ENCODE results near the gene RIMBP2.
"Not testable (repeated sequence)": the region's sequence is repeated elsewhere in the genome, so short reads cannot be mapped to it uniquely, and the experiment has no call there.

Gene RIMBP2

DNA sequence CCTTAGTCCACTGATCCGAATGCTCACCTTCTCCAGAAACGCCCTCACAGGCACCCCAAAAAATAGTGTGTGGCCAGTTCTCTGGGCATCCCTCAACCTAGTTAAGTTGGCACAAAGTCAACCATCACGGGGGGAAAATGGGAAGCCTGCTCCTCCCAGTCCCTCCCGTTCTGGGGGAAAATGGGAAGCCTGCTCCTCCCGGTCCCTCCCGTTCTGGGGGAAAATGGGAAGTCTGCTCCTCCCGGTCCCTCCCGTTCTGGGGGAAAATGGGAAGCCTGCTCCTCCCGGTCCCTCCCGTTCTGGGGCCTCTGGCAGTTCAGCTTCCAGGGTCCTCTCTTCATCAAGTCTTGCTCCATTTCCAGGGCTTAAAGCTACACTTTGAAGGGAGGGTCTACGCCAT, 106.1 kb downstream of the RIMBP2 start:
- in situ Hi-C loops (cut with MboI; ENCODE audit: low sequenced_read_pairs): no loop called here

DNA sequence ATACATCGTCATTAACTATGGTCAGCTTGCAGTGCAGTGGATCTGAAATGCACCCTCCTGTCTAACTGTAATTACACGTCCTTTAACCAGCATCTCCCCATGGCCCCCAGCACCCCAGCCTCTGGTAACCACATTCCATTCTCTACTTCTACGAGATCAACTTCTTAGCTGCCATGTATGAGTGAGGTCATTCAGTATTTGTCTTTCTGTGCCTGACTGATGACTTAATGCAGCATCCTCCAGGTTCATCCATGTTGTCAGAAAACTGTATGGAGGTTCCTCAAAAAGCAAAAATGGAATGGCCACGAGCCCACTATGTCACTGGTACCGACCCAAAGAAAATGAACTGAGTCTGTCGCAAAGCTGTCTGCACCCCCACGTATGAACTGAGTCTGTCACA, 107.3 kb downstream of the RIMBP2 start:
- in situ Hi-C loops (cut with MboI; ENCODE audit: low sequenced_read_pairs): no loop called here

DNA sequence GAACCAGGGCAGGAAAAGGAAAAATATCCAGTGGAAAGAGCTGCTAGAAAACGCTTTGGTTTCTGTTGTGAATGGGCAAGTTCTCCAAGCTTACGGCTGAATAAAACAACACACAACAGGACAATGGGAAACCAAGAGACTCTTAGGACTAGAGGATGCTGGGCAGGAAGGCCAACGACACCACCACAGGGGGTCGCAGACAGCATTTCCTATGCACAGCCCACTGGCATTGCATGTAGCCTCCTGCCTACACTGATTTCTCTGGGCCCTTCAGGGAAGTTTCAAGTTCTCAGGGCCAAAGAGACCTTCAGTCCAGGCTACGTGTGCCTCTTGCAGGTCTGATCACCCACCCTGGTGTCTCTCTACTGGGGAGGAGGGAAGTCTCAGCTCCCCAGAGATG, 108.0 kb downstream of the RIMBP2 start:
- in situ Hi-C loops (cut with MboI; ENCODE audit: low sequenced_read_pairs): no loop called here

DNA sequence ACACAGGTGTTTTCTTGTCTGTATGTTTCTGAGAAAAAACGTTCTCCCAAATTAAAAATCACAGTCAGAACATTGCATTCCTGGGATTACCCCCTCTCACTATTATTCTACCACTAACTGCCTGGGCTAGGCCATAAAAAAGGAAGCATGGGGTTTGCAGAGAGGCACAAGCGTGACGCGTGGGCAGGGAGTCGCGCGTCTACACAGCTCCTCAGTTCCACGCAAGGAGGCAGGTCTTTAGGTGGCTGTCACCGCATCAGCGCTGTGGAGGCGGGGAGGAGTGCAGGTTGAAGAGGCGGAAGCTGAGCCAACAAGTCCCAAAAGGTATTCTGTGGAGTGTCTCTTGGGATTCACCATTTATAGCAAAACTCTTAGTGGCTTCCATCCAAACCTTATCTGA, 109.9 kb downstream of the RIMBP2 start:
- in situ Hi-C loops (cut with MboI; ENCODE audit: low sequenced_read_pairs): no loop called here

DNA sequence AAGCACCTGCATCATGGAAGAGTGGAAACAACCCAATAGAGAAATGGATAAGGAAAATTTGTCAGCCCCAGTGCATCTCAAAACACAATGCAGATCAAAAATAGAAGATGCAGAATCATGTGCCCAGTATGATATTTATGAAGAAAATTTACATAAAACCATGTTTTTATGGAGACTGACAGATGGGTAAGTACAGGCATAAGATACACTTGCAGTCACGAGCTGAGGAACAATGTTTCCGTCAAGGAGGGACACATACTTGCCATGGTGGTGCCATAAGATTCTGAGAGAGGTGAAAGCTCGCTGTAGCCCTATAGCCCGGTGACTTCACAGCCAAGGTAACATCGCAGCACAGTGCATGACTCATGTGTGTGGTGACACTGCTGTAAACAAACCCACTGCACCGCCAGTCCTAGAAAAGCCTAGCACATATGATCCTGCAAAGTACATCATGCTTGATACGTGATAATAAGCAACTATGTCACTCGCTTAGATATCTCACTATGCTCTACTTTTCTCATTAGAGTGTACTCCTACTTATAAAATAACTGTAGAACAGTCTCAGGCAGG, 112.6 kb downstream of the RIMBP2 start:
- in situ Hi-C loops (cut with MboI; ENCODE audit: low sequenced_read_pairs): no loop called here

DNA sequence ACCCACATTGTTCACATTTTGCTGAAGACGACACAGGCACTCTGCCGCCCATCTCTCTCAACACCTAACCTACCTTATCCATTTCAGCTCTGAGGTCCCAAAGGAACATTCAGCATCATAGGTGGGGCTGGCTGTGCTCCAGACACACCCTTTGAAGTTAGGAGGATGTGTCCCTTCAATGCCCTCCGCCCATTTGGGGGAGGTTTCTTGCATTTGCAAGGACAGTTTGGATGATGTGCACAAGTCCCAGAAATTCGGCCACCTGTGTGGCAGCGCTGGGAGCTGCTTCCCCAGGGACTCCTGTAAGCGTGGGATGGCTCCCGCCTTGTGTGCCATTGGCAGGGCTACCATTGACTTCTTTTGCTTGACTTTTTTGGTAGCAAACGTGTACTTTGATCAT, 113.8 kb downstream of the RIMBP2 start:
- in situ Hi-C loops (cut with MboI; ENCODE audit: low sequenced_read_pairs): no loop called here

DNA sequence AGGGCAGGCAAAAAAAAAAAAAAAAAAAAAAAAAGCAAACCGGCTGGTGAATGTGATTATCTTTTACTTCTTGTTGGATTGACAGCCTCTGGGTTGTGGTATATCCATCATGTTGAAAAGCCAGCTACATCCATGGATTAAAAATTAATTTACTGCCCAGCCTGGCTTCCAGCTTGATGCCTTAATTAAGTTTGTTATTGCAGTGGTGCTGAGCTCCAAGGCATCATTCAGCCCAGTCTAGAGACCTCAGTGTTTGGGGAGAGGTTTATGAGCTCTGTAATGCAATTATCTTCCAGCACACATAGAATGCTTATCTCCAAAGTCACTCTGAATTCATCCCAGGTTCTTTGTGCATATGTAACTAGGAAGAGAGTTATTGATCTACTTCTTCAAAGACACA, 114.8 kb downstream of the RIMBP2 start:
- in situ Hi-C loops (cut with MboI; ENCODE audit: low sequenced_read_pairs): no loop called here

DNA sequence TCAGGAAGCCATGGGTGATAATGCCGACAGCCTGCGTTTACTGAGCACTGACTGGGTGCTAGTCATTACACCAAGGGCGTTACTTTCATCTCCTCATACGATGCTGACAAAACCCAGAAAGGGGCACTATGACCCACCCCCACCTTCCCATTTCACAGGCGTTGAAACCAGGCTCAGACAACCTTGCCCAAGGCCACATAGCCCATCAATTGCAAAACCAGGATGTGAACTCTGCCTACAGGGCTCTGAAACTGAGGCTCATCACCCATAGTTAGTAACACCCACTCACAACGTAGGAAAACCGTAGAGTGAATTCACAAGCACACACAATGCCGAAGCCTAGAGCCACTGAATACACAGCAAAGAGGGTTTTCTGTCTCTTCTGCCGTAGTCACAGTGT, 119.9 kb downstream of the RIMBP2 start:
- in situ Hi-C loops (cut with MboI; ENCODE audit: low sequenced_read_pairs): no loop called here

DNA sequence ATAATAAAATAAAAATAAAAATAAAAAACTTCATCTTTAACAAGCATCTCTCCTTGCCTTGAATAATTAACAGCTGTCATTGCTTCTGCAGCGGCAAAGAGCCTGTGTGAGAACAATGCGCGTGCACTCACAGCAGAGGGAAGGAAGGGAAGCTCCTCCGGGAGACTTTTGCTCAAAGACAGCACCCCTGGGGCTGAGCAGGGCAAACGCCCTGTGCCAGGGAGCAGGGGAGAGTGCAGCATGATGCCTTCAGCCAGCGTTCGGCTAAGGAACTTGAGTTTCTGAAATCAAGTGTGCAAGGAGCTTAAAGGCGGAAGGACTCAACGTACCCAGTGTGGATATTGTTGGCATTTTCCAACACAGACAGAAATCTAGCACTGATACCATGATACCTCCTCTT, 120.5 kb downstream of the RIMBP2 start:
- in situ Hi-C loops (cut with MboI; ENCODE audit: low sequenced_read_pairs): no loop called here

DNA sequence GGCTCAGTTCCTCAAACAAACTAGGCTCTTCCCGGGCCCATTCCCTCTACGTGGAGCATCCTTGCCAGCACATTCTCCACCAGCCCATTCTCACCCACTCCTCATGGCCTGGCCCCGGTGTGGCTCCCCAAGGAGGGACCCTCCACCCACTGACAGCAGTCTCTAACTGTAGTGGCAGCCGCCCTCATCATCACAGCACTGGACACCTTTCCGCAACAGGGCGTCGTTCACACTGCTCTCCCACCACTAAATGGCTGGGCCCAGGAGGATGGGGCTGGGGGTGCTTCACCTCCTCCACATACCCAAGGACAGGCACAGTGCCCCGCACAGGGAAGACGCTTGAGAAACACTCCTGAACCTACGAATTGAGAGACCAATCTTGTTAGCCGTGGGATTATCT, 123.0 kb downstream of the RIMBP2 start:
- in situ Hi-C loops (cut with MboI; ENCODE audit: low sequenced_read_pairs): no loop called here

DNA sequence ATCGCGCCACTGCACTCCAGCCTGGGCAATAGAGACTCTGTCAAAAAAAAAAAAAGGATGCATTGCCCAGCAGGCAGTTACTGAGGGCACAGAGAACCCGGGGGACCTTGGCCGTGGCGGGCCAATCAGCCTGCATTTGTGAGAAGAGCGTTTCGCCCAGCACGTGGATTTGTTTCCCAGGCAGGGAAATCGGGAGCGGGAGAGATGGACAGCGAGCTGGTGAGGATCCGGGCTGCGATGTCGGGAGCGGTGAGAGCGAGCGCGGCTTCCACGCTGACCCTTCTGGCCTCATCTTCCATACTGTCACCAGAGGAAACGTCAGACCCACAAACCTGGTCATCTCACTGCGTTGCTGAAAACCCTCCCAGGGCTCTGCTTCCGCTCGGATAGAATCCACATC, 123.5 kb downstream of the RIMBP2 start:
- in situ Hi-C loops (cut with MboI; ENCODE audit: low sequenced_read_pairs): no loop called here

DNA sequence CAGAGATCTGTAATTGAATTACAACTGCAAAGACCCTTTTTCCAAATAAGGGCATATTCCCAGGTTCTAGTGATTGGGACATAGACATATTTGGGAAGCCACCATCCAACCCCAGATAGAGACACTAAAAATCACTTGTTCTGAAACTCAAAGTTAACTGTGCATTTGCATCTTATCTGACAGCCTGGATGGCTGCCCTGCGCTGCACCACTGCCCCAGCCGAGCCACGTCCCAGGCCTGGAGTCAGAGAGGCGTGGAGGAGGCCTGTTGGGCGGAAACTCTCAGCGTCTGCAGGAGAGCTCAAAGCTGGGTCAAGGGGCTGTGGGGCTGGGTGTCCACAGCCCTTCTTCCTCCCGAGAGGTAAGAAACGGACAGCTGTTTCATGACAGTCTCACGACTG, 124.4 kb downstream of the RIMBP2 start:
- in situ Hi-C loops (cut with MboI; ENCODE audit: low sequenced_read_pairs): no loop called here

DNA sequence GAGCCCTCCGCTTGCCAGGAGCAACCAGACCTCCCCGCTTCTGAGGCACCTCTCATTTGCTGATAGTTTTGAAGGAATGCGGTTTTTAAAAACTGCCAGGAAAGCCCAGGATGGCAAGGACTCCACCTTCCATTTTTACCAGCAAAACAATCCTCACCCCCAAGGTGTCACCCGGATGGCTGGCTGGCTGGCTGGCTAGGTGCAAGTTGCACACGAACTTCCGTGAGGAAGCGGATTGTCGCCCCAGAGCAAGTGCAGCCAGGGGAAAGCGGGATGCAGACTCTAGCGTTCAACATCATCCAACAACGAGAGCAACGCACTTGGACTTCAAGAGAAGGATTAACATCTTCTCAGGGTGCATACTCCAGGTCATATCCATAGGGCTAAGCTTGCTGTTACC, 125.4 kb downstream of the RIMBP2 start:
- in situ Hi-C loops (cut with MboI; ENCODE audit: low sequenced_read_pairs): no loop called here

DNA sequence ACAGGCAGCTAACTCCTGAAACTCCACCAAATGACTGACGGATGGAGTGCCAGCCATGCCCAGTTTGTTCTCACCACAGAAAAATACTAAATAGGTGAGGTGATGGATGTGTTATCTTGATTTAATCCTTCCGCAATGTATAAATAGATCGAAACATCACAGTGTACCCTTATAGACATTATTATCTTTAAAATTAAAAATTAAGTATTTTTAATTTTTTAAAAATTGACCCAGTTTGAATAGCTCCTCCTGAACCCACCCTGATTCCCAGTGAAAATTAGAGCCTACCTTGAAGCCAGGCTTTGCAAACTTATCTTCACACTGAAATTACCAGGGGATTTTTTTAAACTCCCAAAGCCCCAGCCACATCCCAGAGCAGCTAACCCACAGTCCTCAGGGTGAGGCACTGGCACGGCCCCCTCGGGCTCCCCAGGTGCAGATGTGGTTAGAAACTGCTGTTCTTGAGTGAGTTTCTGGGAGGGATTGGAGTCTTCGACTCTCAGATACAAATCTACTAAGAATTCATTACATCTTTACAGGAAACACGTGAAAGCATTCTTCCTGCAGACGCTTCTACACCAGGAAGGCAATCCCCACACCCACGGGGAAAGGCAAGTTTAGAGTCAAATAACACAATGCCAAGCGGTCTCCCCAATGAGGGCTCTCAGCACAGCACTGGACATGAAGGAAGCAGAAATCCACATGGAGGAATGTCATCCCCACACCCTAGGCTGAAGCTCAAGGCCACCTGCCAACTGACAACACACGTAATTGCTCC, 126.4 kb downstream of the RIMBP2 start:
- in situ Hi-C loops (cut with MboI; ENCODE audit: low sequenced_read_pairs): no loop called here

DNA sequence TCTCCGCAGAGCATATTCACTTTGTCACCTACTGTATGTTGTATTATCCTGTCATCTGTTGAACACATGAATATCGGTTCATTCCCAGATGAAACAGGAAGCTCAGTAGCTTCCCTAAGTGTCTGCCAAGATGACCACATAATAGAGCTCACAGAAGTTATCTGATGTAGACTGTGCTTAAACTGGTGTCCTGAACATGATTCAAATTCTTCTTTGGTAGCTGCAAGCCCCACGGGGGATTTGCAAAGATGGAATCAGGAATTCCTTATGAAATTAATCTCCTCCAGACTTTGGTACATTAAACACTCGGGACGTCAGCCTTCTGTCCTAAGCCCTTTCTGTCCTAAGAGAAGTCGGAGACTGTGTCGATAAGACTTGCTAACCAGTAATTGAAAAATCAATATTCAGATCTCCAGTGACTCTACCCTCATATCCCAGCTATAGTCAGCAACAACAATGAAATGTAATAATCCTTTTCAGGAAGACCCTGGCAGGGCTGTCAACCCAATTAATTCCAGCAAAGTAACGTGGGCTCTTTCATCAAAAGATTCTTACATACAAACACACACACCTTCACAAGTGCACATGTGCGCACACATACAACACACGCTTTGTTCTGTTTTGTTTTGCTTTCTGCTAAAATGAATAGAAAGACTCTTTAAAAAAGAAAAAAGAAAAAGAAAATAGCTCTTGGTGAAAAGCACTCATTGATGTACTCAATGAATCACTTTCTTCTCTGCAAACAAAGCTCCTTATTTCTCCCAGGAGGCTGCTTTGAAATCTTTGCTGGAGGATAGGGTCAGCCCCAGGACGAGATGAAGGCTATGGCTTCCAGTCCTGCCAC, 127.2 kb downstream of the RIMBP2 start:
- in situ Hi-C loops (cut with MboI; ENCODE audit: low sequenced_read_pairs): no loop called here

DNA sequence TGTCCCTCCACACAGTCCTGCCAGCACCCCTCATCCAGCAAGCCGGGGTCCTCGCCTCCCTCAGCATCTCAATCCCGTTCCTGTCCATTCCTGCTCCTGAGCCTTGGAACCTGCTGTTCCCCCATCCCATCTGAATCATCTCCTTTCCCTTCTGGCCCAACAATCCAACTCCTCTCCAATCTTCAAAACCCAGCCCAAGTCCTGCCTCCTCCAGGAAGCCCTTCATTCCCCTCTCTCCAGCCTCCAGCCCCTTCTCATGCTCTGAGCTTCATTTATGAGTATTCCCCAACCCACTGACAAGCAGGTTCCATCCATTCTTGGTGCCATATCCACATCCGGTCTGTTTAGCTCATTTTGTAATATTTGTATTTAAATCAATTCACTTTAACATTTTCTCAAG, 128.1 kb downstream of the RIMBP2 start:
- in situ Hi-C loops (cut with MboI; ENCODE audit: low sequenced_read_pairs): no loop called here

DNA sequence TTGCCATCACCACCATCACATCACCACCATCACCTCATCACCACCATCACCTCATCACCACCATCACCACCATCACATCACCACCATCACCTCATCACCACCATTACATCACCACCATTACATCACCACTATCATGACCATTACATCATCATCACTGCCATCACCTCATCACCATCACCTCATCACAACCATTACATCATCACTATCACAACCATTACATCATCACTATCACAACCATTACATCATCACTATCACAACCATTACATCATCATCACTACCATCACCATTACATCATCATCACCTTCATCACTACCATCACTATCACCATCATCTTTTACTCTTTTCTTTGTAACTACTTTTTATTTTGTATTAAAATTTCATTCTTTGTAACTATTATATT, 131.6 kb downstream of the RIMBP2 start:
- in situ Hi-C loops (cut with MboI; ENCODE audit: low sequenced_read_pairs): not testable (repeated sequence)

DNA sequence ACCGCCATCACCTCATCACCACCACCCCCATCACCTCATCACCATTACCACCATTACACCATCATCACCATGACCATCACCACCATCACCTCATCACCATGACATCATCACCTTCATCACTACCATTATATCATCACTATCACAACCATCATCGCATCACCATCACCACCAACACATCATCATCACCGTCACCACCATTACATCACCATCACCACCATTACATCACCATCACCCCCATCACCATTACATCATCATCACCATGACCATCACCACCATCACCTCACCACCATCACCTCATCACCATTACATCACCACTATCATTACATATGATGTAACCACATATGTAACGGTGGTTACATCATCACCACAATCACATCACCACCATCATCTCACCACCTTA, 132.3 kb downstream of the RIMBP2 start:
- in situ Hi-C loops (cut with MboI; ENCODE audit: low sequenced_read_pairs): no loop called here

DNA sequence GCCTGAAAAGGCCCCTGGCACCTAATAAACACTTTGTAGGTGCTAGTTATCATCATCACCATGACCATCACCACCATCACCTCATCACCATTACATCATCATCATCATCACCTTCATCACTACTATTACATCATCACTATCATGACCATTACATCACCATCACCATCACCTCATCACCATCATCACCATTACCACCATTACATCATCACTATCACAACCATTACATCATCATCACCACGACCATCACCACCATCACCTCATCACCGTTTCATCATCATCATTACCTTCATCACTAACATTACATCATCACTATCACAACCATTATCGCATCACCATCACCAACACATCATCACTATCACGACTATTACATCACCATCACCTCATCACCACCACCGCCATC, 132.8 kb downstream of the RIMBP2 start:
- in situ Hi-C loops (cut with MboI; ENCODE audit: low sequenced_read_pairs): no loop called here

DNA sequence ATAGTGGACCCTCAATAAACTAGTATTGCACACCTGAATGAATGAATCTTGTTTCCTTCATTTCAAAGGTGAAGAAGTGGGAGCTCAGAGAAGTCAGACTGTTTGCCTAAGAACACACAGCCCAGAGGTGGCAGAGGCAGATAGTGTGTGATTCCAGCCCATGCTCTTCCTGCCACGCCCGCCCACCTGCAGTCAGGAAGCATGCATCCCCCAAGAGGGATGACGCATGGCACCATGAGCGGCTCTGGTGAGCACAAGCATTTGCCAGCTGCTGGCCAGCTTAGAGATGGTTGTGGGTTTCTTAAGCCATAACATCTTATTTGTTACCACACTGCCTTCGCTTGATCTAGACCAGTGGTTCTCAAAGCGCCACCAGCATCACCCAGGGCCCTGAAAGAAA, 133.8 kb downstream of the RIMBP2 start:
- in situ Hi-C loops (cut with MboI; ENCODE audit: low sequenced_read_pairs): no loop called here

DNA sequence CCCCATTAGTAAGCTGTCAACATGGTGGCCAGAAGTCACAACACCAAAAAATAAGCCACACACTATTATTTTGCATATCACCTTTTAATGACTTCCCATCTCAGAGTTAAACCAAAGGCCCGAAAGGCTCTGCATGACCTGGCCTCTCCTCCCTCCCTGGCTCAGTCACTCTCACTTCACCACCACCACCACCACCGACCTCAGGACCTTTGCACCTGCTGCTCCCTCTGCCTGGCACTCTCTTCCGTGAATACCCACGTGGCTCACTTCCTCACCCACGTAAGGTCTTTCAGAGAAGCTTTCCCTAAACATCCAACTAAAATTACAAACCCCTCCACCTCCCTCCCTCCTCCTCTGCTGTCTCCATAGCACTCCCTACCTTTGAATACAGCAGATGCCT, 134.3 kb downstream of the RIMBP2 start:
- in situ Hi-C loops (cut with MboI; ENCODE audit: low sequenced_read_pairs): no loop called here

DNA sequence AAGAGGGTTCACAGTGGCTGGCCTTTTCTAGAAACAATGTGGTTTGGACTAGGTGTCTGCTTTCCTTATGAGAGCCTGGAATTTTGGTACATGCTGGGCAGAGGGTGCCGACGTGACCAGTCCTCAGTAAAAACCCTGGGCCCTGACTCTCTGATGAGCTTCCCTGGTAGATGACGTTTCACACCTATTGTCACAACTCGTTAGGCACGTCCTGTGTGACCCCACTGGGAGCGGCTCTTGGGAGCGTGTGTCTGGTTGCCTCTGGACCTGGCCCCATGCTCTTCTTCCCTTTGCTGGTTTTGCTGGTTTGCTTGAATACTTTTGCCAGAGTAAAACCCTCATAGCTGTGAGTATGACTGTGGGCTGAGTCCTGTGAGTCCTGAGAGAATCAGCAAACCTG, 136.9 kb downstream of the RIMBP2 start:
- in situ Hi-C loops (cut with MboI; ENCODE audit: low sequenced_read_pairs): no loop called here

Data from HL-60/S4 treated with phorbol 12-myristate 13-acetate at 8.2 ng/mL for 4 days and 3 days (cell line).